ENCODE results near the gene EPN3.

DNA sequence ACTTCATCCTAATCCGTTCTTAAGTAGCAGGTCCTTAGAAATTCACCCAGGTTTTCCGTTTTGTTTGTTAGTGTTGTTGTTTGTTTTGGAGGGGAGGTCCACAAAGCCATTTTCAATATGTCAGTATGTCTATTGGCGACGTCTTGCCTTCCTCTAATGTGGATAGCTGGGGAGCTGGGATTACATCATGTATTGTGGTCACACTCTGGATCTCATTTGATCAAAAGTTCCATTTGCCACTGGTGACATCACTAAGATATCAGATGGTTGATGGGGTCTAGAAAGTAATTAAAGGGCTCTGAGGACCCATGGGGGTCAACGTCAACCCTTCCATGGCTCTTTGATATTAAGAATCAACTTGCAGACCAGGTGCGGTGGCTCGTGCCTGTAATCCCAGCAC, 2.7 kb upstream of the EPN3 start:
- TF ChIP-seq, protein P1, sequence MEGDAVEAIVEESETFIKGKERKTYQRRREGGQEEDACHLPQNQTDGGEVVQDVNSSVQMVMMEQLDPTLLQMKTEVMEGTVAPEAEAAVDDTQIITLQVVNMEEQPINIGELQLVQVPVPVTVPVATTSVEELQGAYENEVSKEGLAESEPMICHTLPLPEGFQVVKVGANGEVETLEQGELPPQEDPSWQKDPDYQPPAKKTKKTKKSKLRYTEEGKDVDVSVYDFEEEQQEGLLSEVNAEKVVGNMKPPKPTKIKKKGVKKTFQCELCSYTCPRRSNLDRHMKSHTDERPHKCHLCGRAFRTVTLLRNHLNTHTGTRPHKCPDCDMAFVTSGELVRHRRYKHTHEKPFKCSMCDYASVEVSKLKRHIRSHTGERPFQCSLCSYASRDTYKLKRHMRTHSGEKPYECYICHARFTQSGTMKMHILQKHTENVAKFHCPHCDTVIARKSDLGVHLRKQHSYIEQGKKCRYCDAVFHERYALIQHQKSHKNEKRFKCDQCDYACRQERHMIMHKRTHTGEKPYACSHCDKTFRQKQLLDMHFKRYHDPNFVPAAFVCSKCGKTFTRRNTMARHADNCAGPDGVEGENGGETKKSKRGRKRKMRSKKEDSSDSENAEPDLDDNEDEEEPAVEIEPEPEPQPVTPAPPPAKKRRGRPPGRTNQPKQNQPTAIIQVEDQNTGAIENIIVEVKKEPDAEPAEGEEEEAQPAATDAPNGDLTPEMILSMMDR (conservative IDR thresholded peaks at IDR 0.05; ENCODE audit: low read depth, low read length): no peak
- no peak for TF ChIP-seq EZH2 (IDR thresholded peaks at IDR 0.05; ENCODE audit: borderline replicate concordance, low read depth, low read length, poor library complexity, severe bottlenecking)

Data from A673 (cell line).